Stomach (tissue), 9 donors: Measurements from ENCODE around the gene RNASEL. TPM values are rescaled to one million over a fixed set of nuclear protein-coding genes. Genes with fewer than 3 reads are reported as not detected.

Experiments
- DNase-seq, 2 donors: peaks; one replicate each; pipeline versions ENCODE4 v3.0.0 to v3.0.0-alpha.2; 2013 to 2019
- H3K27ac ChIP-seq, 5 donors: fragments of 200-600 bp in 4 of 5; sonication (generic) in 4 of 5; one replicate each; pipeline ENCODE4 v1.5.1; 2013 to 2019; ENCODE audit warnings: mild to moderate bottlenecking in 1 of 5, moderate library complexity in 1 of 5
- H3K27me3 ChIP-seq, 3 donors: fragments of 200-600 bp; sonication (generic); one replicate each; pipeline ENCODE4 v1.5.1; 2017 to 2019; ENCODE audit warnings: mixed run types in 1 of 3
- H3K36me3 ChIP-seq, 4 donors: fragments of 200-600 bp; sonication (generic); 1 replicate in 3 of 4; 2 replicates in 1 of 4; pipeline ENCODE4 v1.5.1; 2016 to 2019
- H3K4me1 ChIP-seq, 4 donors: fragments of 200-600 bp; sonication (generic); one replicate each; pipeline ENCODE4 v1.5.1; 2016 to 2019
- H3K4me3 ChIP-seq, 4 donors: fragments of 200-600 bp; sonication (generic) in 3 of 4; one replicate each; pipeline ENCODE4 v1.5.1; 2016 to 2019; ENCODE audit warnings: mild to moderate bottlenecking in 1 of 4
- H3K9me3 ChIP-seq, 4 donors: fragments of 200-600 bp; sonication (generic); one replicate each; pipeline ENCODE4 v1.5.1; 2016 to 2019
- EP300 ChIP-seq: sonication (generic); formaldehyde crosslinking; IDR thresholded peaks from one replicate; pipeline ENCODE4 v1.6.1; 2017; ENCODE audit warnings: antibody characterized with exemption
- POLR2A ChIP-seq, 4 donors: fragments of 450-650 bp; IDR thresholded peaks; one replicate each; pipeline ENCODE4 v1.6.1; 2016; ENCODE audit warnings: antibody characterized with exemption in 4 of 4, control low read depth in 2 of 4, mild to moderate bottlenecking in 1 of 4, moderate library complexity in 1 of 4
- POLR2AphosphoS5 ChIP-seq, 3 donors: sonication (generic); formaldehyde crosslinking; IDR thresholded peaks; one replicate each; pipeline ENCODE4 v1.6.1; 2016; ENCODE audit warnings: antibody characterized with exemption in 3 of 3
- WGBS, 5 donors: extraction: QIAGEN DNeasy Blood & Tissue Kit in 3 of 5; methylation state at CpG; one replicate each; pipeline versions ENCODE4 v1.1.5 to v1.1.7; 2013 to 2018; 5-methylcytosine and 5-hydroxymethylcytosine counted together
- intact Hi-C: fragments of 100-400 bp; cut with DNase I; formaldehyde crosslinking; loops from one replicate; pipeline ENCODE4 v1.15.1; 2023; ENCODE audit warnings: low total_unique reads
- polyA plus RNA-seq, 3 donors: library from polyadenylated mRNA; stranded (reverse); fragments of 200-250 nt; gene quantifications; one replicate each; pipeline ENCODE4 v1.2.3, GENCODE V29; 2013
- total RNA-seq, 5 donors: library from RNA; depleted of rRNA; stranded (reverse); fragments of >200 nt; gene quantifications; one replicate each; pipeline versions ENCODE4 v1.1.0 to v1.2.3, GENCODE V29; 2014 to 2016
- TF ChIP-seq, protein P1 (sequence below), 7 experiments: fragments of 450-650 bp in 4 of 7; fragments of 200-600 bp in 3 of 7; sonication (generic) in 3 of 7; IDR thresholded peaks; one replicate each; pipeline ENCODE4 v1.5.1; 2016 to 2019; ENCODE audit warnings: antibody characterized with exemption in 7 of 7, control low read depth in 2 of 7, mild to moderate bottlenecking in 1 of 7
- donor health status: healthy with polysubstance abuse.
- donor health status: Bipolar disorder and iron deficiency.
- donor health status: healthy.

Gene RNASEL
- total and polyA plus RNA-seq, 8 donors = 3.2 to 11.1 (median 5.1) TPM

DNA sequence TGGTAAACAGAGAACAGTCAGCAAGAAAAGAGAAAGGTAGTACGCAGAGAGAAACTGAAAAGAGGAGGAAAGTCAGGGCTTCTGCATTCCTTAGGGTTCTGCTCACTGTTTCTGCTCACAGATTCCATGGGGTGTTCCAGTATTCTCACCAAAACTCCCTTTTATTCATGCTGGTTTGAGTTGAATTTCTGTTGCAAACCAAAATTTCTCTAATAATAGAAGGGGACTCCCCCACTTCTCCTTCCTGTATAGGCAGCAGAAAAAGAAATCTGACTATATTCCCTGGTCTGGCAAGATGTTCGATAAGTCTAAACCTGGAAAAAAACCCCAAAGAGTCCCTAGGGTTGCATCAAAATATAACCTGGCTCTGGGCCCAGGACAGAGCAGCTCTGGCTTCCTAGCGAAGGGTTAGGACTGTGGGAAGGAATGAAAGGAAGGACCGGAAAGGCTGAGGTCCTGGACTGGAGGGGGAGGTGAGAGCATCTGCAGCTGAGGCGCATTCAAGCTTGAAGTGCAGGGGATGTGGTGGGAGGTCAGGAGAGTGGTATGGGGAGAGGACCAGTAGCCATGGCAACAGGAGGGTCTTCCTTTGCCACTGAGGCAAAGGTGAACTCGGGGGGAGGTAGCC, 34.0 kb upstream of the RNASEL start:
- peaks cover 0 to under 1% (median 0%) of the 10 kb centered on the region in 4 donors for H3K4me1 ChIP-seq
- DNase-seq = peak in 1 of 2 donors; percentile 53
- no peaks in the 10 kb centered on the region for H3K36me3 ChIP-seq
- peak overlapping the region in 1 of 5 donors; percentile 11 for H3K27ac ChIP-seq
- no peak overlapping the region for H3K4me3 ChIP-seq
- TF ChIP-seq, protein P1, sequence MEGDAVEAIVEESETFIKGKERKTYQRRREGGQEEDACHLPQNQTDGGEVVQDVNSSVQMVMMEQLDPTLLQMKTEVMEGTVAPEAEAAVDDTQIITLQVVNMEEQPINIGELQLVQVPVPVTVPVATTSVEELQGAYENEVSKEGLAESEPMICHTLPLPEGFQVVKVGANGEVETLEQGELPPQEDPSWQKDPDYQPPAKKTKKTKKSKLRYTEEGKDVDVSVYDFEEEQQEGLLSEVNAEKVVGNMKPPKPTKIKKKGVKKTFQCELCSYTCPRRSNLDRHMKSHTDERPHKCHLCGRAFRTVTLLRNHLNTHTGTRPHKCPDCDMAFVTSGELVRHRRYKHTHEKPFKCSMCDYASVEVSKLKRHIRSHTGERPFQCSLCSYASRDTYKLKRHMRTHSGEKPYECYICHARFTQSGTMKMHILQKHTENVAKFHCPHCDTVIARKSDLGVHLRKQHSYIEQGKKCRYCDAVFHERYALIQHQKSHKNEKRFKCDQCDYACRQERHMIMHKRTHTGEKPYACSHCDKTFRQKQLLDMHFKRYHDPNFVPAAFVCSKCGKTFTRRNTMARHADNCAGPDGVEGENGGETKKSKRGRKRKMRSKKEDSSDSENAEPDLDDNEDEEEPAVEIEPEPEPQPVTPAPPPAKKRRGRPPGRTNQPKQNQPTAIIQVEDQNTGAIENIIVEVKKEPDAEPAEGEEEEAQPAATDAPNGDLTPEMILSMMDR (IDR thresholded peaks at IDR 0.05) = no peak
- no peak for TF ChIP-seq EP300
- TF ChIP-seq POLR2AphosphoS5 (IDR thresholded peaks at IDR 0.05) = no peak
- TF ChIP-seq POLR2A (IDR thresholded peaks at IDR 0.05) = no peak
- H3K9me3 ChIP-seq = no peaks in the 10 kb centered on the region
- no peaks in the 10 kb centered on the region for H3K27me3 ChIP-seq
- 60 to 80% (median 74%) methylated on average over 6 of the region's 6 CpGs for WGBS, 5 donors
- intact Hi-C loops = no loop called here

DNA sequence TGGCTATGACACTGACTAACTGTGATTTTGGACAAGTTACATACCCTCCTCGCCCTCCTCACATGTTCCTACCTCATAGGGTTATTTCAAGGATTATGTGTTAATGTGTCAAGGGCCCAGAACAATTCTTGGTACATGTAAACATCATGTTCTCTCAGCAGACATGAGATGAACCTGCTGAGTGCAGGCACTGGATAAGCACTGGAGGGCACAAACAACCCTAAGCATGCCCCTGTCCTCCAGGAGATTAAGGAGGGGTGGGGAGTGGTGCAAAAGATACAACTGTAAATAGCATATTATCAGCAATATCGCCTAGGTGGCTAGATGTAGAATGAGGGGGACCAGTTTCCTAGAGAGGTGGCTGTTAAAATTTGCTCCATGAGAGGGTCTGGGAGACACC, 32.9 kb upstream of the RNASEL start:
- Histone ChIP-seq H3K36me3 (no peaks in the 10 kb centered on the region), H3K4me3 (no peak overlapping the region), H3K27ac (no peak overlapping the region), H3K4me1 (peaks cover 0 to 12% (median 3%) of the 10 kb centered on the region in 4 donors), H3K27me3 (no peaks in the 10 kb centered on the region), H3K9me3 (no peaks in the 10 kb centered on the region)
- intact Hi-C loops = no loop called here
- WGBS, 5 donors = 72 to 91% (median 81%) methylated on average over 2 of the region's 2 CpGs
- no peak for DNase-seq
- no peak for TF ChIP-seq POLR2A (IDR thresholded peaks at IDR 0.05)
- no peak for TF ChIP-seq EP300
- TF ChIP-seq, protein P1 (IDR thresholded peaks at IDR 0.05) = no peak
- TF ChIP-seq POLR2AphosphoS5 (IDR thresholded peaks at IDR 0.05) = no peak

DNA sequence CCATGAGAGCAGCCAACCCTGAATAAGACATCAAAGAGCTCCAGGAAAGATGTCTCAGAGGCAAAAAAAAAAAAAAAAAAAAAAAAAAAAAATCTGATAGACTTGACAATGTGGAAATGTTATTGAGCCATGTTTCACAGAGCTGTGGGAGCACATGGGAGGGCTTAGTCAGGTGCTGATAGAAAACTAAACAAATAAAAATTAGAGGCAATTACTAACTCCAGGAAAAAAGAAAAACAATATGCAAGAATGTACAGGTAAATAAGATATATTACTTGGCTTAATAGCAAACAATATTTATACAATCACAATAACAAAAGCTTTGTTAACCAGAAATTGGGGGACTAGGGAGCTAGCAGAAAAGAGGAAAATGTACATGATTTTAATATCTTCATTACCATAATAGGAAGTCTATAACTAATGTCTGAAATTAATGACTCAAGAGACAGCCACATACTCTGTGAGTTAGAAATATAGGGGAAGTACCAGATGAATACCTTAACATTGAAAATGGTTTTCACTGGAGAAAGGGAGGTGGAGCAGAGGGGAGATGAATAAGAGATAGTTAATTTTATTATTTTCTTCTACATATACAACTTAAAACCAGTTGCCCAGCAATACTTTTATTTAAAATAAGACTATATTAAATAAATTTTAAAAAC, 32.0 kb upstream of the RNASEL start:
- Histone ChIP-seq H3K4me1 (peaks cover 5 to 20% (median 10%) of the 10 kb centered on the region in 4 donors), H3K27me3 (no peaks in the 10 kb centered on the region), H3K9me3 (no peaks in the 10 kb centered on the region), H3K27ac (no peak overlapping the region), H3K36me3 (no peaks in the 10 kb centered on the region), H3K4me3 (no peak overlapping the region)
- intact Hi-C loops = no loop called here
- TF ChIP-seq, protein P1 (IDR thresholded peaks at IDR 0.05) = no peak
- TF ChIP-seq POLR2AphosphoS5 (IDR thresholded peaks at IDR 0.05) = no peak
- TF ChIP-seq POLR2A (IDR thresholded peaks at IDR 0.05) = no peak
- DNase-seq = no peak

DNA sequence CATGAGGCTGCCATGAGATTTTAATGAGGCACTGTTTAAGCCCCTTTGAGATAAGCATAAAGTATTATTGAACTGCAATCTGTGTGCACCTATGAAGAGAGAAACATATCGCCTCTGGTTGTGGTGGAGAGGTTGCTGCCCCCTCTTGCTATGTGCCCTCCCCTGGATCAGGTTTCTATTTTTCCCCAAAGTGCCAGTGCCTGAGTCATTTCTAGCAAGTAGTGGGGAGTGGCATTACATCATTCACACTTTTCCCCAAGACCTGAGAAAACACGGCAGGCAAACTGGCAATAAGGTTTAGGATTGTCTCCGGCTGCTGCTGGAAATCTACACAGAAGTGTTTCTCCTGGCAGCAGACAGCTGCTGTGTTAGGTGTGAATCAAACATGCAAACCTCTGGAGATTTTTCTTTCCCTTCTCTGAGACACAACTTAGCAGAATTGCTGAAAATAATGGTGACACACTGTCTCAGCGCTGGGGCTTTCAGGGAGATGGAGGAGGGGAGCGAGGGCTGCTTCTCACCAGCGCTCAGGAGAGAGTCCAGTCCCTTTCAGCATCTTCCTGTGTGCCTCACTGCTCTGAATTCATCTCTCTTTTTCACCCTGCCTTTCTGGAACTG, 28.8 kb upstream of the RNASEL start:
- Histone ChIP-seq H3K27ac (peak overlapping the region in 2 of 5 donors; percentile 27 to 64), H3K4me3 (no peak overlapping the region), H3K4me1 (peaks cover 21 to 44% (median 28%) of the 10 kb centered on the region in 4 donors), H3K27me3 (peaks cover 0 to 11% (median 0%) of the 10 kb centered on the region in 3 donors), H3K9me3 (no peaks in the 10 kb centered on the region), H3K36me3 (no peaks in the 10 kb centered on the region)
- intact Hi-C loops = no loop called here
- TF ChIP-seq POLR2A (IDR thresholded peaks at IDR 0.05) (no peak), POLR2AphosphoS5 (IDR thresholded peaks at IDR 0.05) (no peak)
- TF ChIP-seq, protein P1 (IDR thresholded peaks at IDR 0.05) = no peak
- WGBS, 5 donors = 51 to 58% (median 57%) methylated on average over 6 of the region's 6 CpGs
- no peak for DNase-seq
